ENCODE results near the gene FAM98C.

Gene FAM98C

DNA sequence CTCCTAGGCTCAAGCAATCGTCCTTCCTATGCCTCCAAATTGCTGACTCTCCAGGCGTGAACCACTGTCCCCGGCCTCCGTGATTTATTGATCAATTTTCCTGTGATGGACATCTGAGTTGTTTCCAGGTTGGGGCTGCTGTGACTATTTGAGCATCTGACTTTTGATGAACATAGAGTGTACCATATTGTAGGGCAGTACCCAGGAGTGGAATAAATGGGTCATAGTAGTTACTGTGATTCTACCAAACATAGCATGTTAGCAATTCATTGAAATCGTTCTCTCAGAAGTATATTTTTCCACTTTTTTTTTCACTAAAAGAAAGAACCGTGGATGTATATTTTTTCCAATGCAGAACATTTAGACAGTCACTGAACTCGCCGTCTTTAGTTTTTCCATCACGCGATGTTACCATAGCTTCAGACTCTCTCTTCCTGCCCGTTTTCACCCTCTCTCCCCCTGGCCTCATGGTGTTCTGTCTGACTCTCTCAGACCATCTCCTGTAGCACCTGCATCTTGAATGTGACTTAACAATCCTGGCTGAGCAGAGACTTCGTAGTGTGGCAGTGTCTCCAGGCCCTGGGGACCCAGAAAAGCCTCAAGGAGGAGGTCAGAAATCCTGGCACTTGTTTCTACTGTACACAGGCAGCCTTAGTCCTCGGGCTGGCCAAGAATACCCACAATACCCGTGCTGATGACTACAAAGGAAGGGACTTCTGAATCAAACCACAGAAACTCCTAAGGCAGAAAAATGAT lies 26.3 kb downstream of the FAM98C start:
- Histone ChIP-seq H3K27me3 (no peaks in the 10 kb centered on the region; a peak in 1 of 22 replicates), H3K4me1 (peaks cover 34 to 61% (median 45%) of the 10 kb centered on the region in 10 experiments), H3K9ac (0 out of 22 replicates have a peak overlapping the region, but pooled peaks of 1 of the 11 experiments have one; percentile 32), H4K20me1 (peaks cover 0 to 7% (median 0%) of the 10 kb centered on the region in 11 experiments; a peak in 1 of 22 replicates), H3K27ac (no peak overlapping the region), H3K4me2 (peak overlapping the region in 4 of 11 experiments; percentile 0 to 24 (median 7); a peak in 1 of 22 replicates), H3K9me3 (replicated peaks in 1 of 11) (no peaks in the 10 kb centered on the region), H3K36me3 (no peaks in the 10 kb centered on the region), H3K4me3 (no peak overlapping the region)
- TF ChIP-seq Cebpa-rat (IDR thresholded peaks at IDR 0.05): no peak

DNA sequence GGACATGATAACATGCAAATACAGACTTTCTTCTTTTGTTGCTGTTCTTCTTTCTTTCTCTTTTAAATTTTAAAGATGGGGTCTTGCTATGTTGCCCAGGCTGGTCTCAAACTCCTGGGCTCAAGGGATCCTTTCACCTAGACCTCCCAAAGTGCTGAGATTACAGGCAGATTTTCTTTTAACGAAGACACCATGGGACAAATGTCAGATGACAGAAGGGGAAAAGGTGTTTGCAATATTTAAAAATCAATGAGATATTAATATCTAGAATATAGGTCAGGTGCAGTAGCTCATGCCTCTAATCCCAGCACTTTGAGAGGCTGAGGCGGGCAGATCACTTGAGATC lies 26.9 kb downstream of the FAM98C start:
- H3K4me1 ChIP-seq: peaks cover 34 to 61% (median 46%) of the 10 kb centered on the region in 10 experiments
- peak overlapping the region in 4 of 11 experiments; percentile 0 to 24 (median 7); a peak in 1 of 22 replicates for H3K4me2 ChIP-seq
- H3K36me3 ChIP-seq: no peaks in the 10 kb centered on the region
- no peak overlapping the region for H3K4me3 ChIP-seq
- peaks cover 0 to 7% (median 0%) of the 10 kb centered on the region in 11 experiments; a peak in 1 of 22 replicates for H4K20me1 ChIP-seq
- TF ChIP-seq Cebpa-rat (IDR thresholded peaks at IDR 0.05): no peak
- H3K9ac ChIP-seq: no peak overlapping the region
- H3K27ac ChIP-seq: no peak overlapping the region
- H3K9me3 ChIP-seq (replicated peaks in 1 of 11): no peaks in the 10 kb centered on the region
- no peaks in the 10 kb centered on the region; a peak in 1 of 22 replicates for H3K27me3 ChIP-seq

- H3K9ac ChIP-seq: no peak overlapping the region
- TF ChIP-seq Cebpa-rat (IDR thresholded peaks at IDR 0.05): no peak
- peak overlapping the region in 3 of 11 experiments; percentile 4 to 30 (median 7); a peak in 3 of 22 replicates for H3K4me2 ChIP-seq
- H3K4me3 ChIP-seq: no peak overlapping the region
- H3K36me3 ChIP-seq: no peaks in the 10 kb centered on the region
- H3K27me3 ChIP-seq: no peaks in the 10 kb centered on the region; a peak in 1 of 22 replicates
- H3K9me3 ChIP-seq (replicated peaks in 1 of 11): no peaks in the 10 kb centered on the region
- no peak overlapping the region for H3K27ac ChIP-seq
- no peaks in the 10 kb centered on the region; a peak in 1 of 22 replicates for H4K20me1 ChIP-seq
- H3K4me1 ChIP-seq: peaks cover 26 to 58% (median 42%) of the 10 kb centered on the region in 10 experiments
These were observed 28.0 kb downstream of the FAM98C start for GRCh38 chr19:38430931-38431330.

GRCh38 chr19:38433268-38433733 lies 30.4 kb downstream of the FAM98C start, which contains the start of gene RYR1:
Gene RYR1, plus strand, starts transcription at chr19:38433691. Its CDS starts 139 bp downstream, at chr19:38433830.
- TF ChIP-seq Cebpa-rat (IDR thresholded peaks at IDR 0.05): no peak
- Histone ChIP-seq H3K27me3 (no peaks in the 10 kb centered on the region; a peak in 1 of 22 replicates), H3K4me3 (peak within 1 kb of the TSS in 3 of 10 experiments; percentile 8 to 40 (median 10); a peak in 3 of 20 replicates), H3K36me3 (no peaks in the 10 kb centered on the region), H4K20me1 (no peaks in the 10 kb centered on the region), H3K27ac (peak within 1 kb of the TSS in 1 of 11 experiments; percentile 8; a peak in 1 of 22 replicates), H3K9me3 (replicated peaks in 1 of 11) (no peaks in the 10 kb centered on the region), H3K9ac (peak within 1 kb of the TSS in 1 of 11 experiments; percentile 32; a peak in 2 of 22 replicates), H3K4me1 (peaks cover 11 to 51% (median 26%) of the 10 kb centered on the region in 10 experiments; a peak in 18 of 20 replicates), H3K4me2 (peak within 1 kb of the TSS; percentile 10 to 91 (median 45); a peak in 21 of 22 replicates)

GRCh38 chr19:38434549-38435051 lies 31.7 kb downstream of the FAM98C start:
- peak overlapping the region; percentile 10 to 91 (median 45); a peak in 21 of 22 replicates for H3K4me2 ChIP-seq
- TF ChIP-seq Cebpa-rat (IDR thresholded peaks at IDR 0.05): no peak

DNA sequence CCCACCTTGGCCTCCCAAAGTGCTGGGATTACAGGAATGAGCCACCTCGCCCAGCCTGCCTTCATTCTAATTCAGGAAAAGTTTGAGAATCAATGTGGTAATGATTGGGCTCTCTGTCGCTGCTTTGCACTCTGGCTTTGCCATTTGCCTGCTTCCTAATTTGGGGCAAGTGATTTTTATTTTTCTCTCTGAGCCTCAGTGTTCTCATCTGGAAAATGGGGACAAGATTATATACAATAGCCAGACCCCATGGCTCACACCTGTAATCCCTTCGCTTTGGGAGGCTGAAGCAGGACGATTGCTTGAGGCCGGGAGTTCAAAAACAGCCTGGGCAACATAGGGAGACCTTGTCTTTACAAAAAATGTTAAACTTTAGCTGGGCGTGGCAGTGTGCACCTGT lies 34.4 kb downstream of the FAM98C start:
- Histone ChIP-seq H3K27me3 (no peaks in the 10 kb centered on the region; a peak in 1 of 22 replicates), H3K27ac (no peak overlapping the region), H4K20me1 (no peaks in the 10 kb centered on the region), H3K36me3 (no peaks in the 10 kb centered on the region), H3K4me2 (no peak overlapping the region), H3K9ac (no peak overlapping the region), H3K9me3 (replicated peaks in 1 of 11) (no peaks in the 10 kb centered on the region), H3K4me1 (peaks cover 8 to 31% (median 16%) of the 10 kb centered on the region in 10 experiments; a peak in 17 of 20 replicates), H3K4me3 (no peak overlapping the region)
- no peak for TF ChIP-seq Cebpa-rat (IDR thresholded peaks at IDR 0.05)

More at GRCh38 chr19:38434549-38435051, 31.7 kb downstream of the FAM98C start:
- Histone ChIP-seq H3K9me3 (replicated peaks in 1 of 11) (no peaks in the 10 kb centered on the region), H4K20me1 (no peaks in the 10 kb centered on the region), H3K27me3 (no peaks in the 10 kb centered on the region; a peak in 1 of 22 replicates), H3K36me3 (no peaks in the 10 kb centered on the region), H3K4me3 (peak overlapping the region in 3 of 10 experiments; percentile 8 to 40 (median 10); a peak in 4 of 20 replicates), H3K27ac (peak overlapping the region in 1 of 11 experiments; percentile 8; a peak in 1 of 22 replicates), H3K9ac (peak overlapping the region in 1 of 11 experiments; percentile 32; a peak in 2 of 22 replicates), H3K4me1 (peaks cover 10 to 44% (median 22%) of the 10 kb centered on the region in 10 experiments; a peak in 18 of 20 replicates)

DNA sequence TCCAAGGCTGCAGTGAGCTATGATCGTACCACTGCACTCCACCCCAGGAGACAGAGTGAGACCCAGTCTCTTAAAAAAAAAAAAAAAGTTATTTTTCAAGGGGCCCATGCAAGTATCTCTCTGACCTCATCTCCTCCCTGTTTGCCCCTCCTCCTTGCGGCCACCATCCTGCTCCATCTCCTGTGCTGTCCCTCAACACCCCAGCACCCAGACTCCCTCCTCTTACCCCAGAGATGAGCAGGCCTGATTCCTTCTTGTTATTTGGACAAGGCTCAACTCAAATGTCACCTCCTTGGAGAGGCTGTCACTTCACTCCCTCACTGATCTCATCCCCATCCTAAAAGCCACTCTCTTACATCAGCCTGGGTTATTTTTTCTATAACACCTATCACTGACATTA lies 35.0 kb downstream of the FAM98C start:
- Histone ChIP-seq H3K27ac (no peak overlapping the region), H4K20me1 (no peaks in the 10 kb centered on the region), H3K4me1 (peaks cover 8 to 31% (median 16%) of the 10 kb centered on the region in 10 experiments; a peak in 17 of 20 replicates), H3K27me3 (no peaks in the 10 kb centered on the region; a peak in 1 of 22 replicates), H3K9ac (no peak overlapping the region), H3K9me3 (replicated peaks in 1 of 11) (no peaks in the 10 kb centered on the region), H3K4me3 (no peak overlapping the region), H3K4me2 (no peak overlapping the region), H3K36me3 (no peaks in the 10 kb centered on the region)
- no peak for TF ChIP-seq Cebpa-rat (IDR thresholded peaks at IDR 0.05)

DNA sequence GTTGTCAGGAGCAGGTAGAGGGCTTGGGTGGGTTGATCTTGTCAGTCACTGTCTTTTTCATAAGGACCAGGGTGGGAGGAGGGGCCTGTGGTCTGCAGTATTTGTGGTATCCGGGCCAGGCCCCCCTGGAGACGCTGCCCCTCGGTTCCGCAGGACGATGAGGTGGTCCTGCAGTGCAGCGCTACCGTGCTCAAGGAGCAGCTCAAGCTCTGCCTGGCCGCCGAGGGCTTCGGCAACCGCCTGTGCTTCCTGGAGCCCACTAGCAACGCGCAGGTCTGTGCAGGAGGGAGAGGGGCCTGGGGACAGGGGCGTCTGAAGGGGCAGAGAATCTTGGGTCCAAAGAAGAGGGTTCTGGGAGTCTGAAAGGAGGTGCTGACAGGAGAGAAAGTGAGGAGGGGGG lies 37.7 kb downstream of the FAM98C start:
- Histone ChIP-seq H3K36me3 (no peaks in the 10 kb centered on the region), H3K27me3 (no peaks in the 10 kb centered on the region), H3K9me3 (replicated peaks in 1 of 11) (no peaks in the 10 kb centered on the region), H3K27ac (no peak overlapping the region), H3K4me3 (no peak overlapping the region), H4K20me1 (peaks cover 0 to 6% (median 0%) of the 10 kb centered on the region in 11 experiments; a peak in 1 of 22 replicates), H3K9ac (no peak overlapping the region), H3K4me2 (no peak overlapping the region), H3K4me1 (peaks cover 0 to 12% (median 2%) of the 10 kb centered on the region in 10 experiments; a peak in 8 of 20 replicates)
- TF ChIP-seq Cebpa-rat (IDR thresholded peaks at IDR 0.05): no peak

Measured in BLaER1 treated with 17β-estradiol and CSF1 and Interleukin-3, amounts not matched to agents 10 nM and 100 nM (cell line).